CD4-positive, alpha-beta T cell treated with Interleukin-4 for 4 hours (primary cell): ENCODE measurements around the gene ADGRD1.
"Not testable (repeated sequence)": the region's sequence is repeated elsewhere in the genome, so short reads cannot be mapped to it uniquely, and the experiment has no call there.

Experiments
- DNase-seq: peaks from one replicate; pipeline ENCODE4 v3.0.0-alpha.2; 2020

Gene ADGRD1

DNA sequence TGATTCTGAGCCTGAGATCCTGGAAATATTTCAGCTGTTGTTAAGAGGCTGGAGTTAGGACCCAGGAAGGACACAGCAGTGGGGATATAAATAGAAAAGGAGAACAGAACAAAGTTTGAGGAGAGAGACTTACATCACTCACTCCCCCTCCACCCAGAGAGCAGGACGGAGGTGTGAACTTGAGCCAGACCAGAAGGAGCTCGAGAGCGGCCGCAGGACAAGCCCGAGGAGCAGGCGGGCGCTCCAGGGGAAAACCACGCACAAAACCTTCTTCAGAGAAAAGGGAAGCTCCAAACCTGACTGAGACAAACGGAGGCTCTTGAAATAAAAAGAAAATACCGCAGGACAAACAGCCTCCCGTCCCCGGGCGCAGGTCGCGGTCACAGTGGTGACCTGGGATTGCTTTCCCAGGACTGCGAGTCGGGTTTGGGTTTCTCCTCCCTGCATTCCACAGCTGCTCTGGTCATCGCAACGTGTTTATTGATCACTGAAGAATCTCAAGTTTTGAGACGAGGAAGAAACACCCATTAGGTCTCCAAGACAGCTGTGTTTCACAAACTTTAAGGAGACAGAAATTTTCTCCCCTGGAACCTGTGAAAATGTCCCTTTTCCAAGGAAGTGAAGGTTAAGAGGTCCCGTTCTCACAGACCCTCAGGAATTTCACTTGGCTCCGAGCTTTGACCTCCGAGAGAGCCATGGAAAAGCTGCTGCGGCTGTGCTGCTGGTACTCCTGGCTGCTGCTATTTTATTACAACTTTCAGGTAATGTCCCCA is at the start of gene ADGRD1:
TSS of gene ADGRD1 (plus strand) at position 137 of the 773 bp plus-strand sequence. CDS start at position 696, 559 bp downstream.
- DNase-seq: no peak

- no peak for DNase-seq
These were observed 49.6 kb upstream of the ADGRD1 start for GRCh38 chr12:130904064-130904463.

DNA sequence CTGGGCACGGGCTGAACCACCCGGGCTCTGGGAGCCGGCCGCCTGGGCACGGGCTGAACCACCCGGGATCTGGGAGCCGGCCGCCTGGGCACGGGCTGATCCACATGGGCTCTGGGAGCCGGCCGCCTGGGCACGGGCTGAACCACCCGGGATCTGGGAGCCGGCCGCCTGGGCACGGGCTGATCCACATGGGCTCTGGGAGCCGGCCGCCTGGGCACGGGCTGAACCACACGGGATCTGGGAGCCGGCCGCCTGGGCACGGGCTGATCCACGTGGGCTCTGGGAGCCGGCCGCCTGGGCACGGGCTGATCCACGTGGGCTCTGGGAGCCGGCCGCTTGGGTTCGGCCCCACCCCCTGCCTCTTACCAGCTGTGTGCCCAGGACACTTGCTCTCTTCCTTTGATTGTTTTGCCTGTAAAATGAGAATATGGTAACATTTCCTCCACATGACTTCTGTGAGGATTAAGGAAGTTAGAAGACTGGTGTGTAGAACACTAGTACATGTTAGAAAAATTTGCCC is 48.7 kb upstream of the ADGRD1 start:
- not testable (repeated sequence) for DNase-seq

GRCh38 chr12:130909111-130909510 is 44.6 kb upstream of the ADGRD1 start:
- no peak for DNase-seq

GRCh38 chr12:130911193-130911592 is 42.5 kb upstream of the ADGRD1 start:
- no peak for DNase-seq

DNA sequence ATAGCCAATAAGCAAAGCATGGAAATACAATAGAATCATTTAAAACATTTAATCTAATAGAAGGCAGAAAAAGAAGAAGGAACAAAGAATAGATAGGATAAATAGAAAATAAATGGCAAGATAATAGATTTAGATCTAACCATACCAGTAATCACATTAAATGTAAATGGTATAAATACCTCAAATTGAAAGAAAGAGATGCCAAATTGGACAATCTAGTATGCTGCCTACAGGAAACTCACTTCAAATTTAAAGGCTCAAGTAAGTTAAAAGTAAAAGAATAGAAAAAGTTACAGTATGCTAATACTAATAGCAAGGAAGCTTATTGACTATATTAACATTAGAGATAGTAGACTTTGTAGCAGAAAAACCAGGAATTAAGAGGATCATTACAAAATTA is 41.8 kb upstream of the ADGRD1 start:
- no peak for DNase-seq

DNA sequence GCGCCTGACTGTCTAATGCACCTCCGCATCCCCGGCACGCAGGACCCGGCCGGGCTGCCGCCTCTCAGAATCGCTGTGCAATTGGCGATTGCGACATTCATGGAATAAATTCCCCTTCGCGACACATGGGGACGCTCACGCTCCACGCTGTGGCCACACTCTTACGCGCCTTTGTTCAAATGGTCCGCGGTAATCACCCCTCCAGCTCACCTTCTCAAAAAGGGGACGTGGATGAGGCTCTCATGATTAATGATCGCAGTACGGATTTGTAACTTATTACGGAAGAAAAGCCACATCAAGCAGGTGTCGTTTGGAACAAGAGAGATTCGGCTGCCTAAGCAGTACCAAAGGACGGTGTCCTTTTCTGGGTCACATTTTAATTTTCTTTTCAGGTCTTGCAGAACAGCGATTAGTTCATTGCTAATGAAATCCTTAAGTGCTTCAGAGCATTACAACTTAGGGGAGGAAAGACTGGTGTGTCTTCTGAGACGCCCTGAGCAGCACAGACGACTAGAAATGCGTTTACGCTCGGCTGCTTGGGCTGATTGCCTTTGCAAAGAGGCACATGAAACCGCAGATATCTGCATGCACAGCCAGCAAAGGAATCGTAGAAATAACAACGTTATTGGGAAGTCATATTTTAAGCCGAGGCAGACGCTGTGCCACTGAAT is 37.3 kb upstream of the ADGRD1 start:
- peak; percentile 2 for DNase-seq

GRCh38 chr12:130917607-130918006 is 36.1 kb upstream of the ADGRD1 start:
- DNase-seq: no peak

DNA sequence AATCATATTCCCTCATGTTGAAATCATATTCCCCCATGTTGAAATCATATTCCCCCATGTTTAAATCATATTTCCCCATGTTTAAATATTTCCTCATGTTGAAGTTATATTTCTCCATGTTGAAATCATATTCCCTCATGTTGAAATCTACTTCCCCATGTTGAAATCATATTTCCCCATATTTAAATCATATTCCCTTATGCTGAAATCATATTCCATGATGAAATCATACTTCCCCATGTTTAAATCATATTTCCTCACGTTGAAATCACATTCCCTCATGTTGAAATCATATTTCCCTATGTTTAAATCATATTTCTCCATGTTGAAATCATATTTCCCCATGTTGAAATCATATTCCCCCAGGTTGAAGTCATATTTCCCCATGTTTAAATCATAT is 34.6 kb upstream of the ADGRD1 start:
- no peak for DNase-seq

DNA sequence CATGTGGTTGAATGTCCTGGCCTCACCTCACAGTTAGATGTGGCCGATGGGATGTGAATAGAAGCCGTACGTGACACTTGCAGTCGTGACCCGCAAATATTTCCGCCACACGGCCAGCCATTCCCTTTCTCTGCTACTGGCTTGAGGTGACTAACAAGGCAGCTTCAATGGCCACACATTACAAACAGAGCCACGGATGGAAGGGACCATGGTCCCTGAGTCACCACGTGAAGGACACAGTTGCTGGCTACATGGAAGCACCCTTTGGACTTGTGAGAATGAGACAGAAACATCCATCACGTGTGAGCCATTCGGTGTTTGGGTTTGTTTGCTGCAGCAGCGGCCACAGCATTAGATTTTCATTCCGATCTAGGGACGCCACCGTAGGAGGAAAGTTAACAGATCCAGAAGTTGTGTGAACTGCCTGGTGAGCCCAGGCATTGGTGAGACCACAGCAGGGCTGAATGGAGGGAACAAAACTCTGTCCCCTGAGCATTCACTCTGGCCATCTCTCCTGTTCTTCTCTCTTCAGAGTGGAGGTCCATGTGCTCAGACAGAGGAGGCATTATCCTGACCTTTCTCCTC is 33.5 kb upstream of the ADGRD1 start:
- no peak for DNase-seq

DNA sequence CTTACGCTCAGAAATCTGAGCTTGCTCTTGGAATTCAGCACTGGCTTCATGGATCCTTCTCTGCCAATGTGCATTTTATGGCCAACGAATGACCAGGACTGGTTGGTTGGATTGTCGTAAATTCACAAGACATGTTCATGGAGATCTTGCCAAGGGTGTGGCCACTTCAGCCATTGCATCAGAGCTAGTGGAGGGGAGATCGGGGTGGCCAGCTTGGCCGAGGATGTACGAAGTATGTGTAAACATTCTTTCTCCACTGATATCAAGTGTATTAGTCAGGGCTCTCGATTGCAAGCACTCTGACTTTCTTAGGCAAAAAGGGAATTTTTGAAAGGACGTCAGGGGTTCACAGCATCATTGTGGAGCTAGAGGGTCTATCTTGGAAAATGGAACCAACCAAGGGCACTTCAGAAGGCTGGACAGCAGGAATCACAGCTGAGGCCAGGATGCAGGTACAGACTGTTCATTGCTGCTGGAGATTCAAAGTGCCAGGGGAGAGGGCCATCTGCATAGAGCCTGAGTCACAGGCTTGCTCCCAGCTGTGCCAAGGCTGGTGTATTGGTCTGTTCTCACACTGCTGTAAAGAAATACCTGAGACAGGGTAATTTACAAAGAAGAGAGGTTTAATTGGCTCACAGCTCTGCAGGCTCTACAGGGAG is 32.9 kb upstream of the ADGRD1 start:
- DNase-seq: no peak

- no peak for DNase-seq
These were observed 31.2 kb upstream of the ADGRD1 start for GRCh38 chr12:130922511-130922953.

- no peak for DNase-seq
These were observed 28.6 kb upstream of the ADGRD1 start for GRCh38 chr12:130924966-130925665.

GRCh38 chr12:130925666-130926015 is 28.1 kb upstream of the ADGRD1 start:
- DNase-seq: no peak

DNA sequence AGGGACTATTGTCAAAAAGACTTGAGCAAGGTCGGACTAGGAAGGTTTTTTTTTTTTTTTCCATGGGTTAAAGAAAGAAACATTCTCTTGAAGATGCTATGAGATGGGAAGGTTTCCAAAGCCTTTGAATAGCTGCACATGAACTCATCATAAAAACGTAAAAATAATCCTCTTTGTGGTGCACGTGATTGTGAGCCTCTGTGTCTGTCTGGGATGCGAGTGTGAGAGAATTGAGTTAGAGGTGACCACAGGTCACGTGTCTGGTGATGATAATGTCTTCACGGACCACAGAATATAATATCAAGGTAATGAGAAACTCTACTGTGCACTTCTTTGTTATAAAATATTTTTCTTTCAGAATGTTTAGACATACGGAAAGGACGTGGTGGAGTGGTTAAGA is 24.3 kb upstream of the ADGRD1 start:
- no peak for DNase-seq

DNA sequence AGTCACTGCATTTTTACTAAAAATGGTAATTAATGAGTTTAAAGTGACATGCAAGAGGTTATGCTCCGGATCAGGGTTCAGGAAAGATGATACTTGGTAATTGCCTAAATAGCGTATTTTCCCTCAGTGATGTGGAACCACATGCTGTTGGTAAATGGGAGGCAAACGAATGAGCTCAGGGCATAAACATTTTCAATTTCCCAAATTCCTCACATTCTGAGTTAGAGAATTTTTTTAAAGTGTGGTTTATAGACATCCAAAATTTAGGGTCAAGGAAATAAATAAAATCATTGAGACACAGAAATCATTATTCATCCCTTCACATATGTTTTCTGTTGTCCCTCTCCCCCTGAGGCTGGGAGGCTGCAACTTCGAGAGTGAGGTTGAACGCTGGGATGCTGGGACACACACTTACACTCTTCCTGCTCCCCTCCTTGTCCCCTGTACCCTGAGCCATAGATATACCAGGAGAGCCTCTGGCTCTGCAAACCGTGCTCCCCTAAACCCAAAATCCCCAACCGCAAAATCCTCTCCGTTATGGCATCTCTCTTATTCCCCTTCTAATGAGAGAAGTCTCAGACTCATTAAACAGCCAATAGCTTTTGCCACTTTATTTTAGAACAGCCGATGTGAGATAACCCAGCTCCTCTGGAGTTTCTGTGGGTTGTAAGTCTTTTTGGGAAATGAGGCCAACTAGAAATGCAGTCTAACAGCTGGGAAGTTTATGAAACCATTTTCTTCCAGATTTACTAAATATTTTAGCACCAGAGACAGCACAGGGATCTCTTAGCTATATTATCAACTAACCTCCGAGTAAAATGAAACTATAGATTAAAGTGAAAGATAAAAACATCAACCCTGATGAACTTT is 21.4 kb upstream of the ADGRD1 start:
- no peak for DNase-seq

- DNase-seq: no peak
These were observed 20.3 kb upstream of the ADGRD1 start for GRCh38 chr12:130933269-130933995.

- DNase-seq: no peak
These were observed 19.0 kb upstream of the ADGRD1 start for GRCh38 chr12:130934753-130935152.

GRCh38 chr12:130936561-130936960 is 17.1 kb upstream of the ADGRD1 start:
- no peak for DNase-seq

- no peak for DNase-seq
These were observed 16.6 kb upstream of the ADGRD1 start for GRCh38 chr12:130937063-130937462.

DNA sequence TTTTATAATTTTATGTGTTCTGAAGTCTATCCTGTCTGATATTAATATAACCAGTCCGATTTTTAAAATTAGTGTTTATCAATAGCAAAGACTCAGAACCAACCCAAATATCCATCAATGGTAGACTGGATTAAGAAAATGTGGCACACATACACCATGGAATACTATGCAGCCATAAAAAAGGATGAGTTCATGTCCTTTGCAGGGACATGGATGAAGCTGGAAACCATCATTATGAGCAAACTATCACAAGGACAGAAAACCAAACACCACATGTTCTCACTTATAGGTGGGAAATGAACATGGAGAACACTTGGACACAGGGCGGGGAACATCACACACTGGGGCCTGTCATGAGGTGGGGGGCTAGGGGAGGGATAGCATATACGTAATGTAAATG is 16.2 kb upstream of the ADGRD1 start:
- not testable (repeated sequence) for DNase-seq
